ENCODE measurements around the gene EDC4. TPM values are rescaled to one million over a fixed set of nuclear protein-coding genes. Genes with fewer than 3 reads are reported as not detected.
"Not testable (repeated sequence)": the region's sequence is repeated elsewhere in the genome, so short reads cannot be mapped to it uniquely, and the experiment has no call there.

EDC4 gene
- total RNA-seq, 2 experiments from 2014 or later = 99.6 to 102 TPM

DNA sequence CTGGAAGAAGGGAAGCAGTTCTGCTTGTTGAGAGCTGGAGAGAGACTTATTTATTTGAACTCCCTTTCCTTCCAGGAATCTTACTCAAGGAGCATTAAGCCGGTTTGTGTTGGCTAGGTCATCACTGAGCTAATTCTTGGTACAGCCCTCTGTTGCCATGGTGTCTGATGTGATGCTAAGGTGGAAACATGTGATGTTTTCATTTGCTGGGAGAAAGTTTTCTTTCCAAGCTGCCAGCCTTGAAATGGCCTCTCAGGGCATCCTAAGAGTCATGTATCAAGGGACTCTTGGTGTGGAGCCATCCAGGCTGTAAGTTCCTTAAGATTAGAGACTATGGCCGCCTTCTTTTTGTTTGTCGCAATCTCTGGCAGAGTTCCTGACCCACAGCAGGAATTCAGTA, 24.4 kb downstream of the EDC4 start:
- H3K36me3 Mint-ChIP-seq = no peaks in the 10 kb centered on the region
- DNase-seq = no peak
- H3K4me3 Mint-ChIP-seq = no peak overlapping the region
- no peak overlapping the region for H3K27ac Mint-ChIP-seq
- H3K9me3 Mint-ChIP-seq = no peaks in the 10 kb centered on the region
- H3K27me3 Mint-ChIP-seq = no peaks in the 10 kb centered on the region
- H3K4me1 Mint-ChIP-seq = peaks cover 24% of the 10 kb centered on the region

DNA sequence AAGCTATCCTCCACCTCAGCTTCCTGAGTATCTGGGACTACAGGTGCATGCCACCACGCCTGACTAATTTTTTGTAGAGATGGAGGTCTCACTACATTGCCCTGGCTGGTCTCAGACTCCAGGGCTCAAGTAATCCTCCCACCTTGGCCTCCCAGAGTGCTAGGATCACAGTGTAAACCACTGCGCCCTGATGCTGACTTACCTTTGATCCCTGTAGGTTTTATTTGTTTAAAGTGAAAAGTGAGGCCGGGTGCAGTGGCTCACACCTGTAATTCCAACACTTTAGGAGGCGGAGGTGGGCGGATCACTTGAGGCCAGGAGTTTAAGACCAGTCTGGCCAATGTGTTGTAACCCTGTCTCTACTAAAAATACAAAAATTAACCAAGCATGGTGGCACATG, 28.9 kb downstream of the EDC4 start:
- no peak for DNase-seq
- H3K36me3 Mint-ChIP-seq = peaks cover 6% of the 10 kb centered on the region
- H3K9me3 Mint-ChIP-seq = no peaks in the 10 kb centered on the region
- no peaks in the 10 kb centered on the region for H3K27me3 Mint-ChIP-seq
- no peak overlapping the region for H3K4me3 Mint-ChIP-seq
- peaks cover 7% of the 10 kb centered on the region for H3K4me1 Mint-ChIP-seq
- H3K27ac Mint-ChIP-seq = no peak overlapping the region

DNA sequence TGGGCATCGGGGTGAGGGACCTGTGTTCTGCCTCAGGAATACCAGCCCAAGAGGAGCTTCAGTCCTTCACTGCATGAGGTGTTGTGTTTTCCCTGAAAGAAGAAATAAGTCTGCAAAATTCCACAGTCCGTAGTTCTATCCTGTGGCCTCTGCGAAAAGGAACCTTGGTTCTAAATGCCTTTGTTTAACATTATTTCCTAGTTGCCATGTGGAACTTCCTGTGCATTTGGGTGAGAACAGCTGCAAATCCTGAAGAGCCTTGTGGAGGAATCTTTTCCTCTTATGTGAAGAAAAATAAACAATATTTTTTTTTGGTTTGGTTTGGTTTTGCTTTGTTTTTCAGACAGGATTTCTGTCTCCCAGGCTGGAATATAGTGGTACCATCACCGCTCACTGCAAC, 30.0 kb downstream of the EDC4 start:
- no peak for DNase-seq
- Mint-ChIP-seq H3K27me3 (no peaks in the 10 kb centered on the region), H3K4me1 (peaks cover 11% of the 10 kb centered on the region), H3K27ac (no peak overlapping the region), H3K4me3 (no peak overlapping the region), H3K9me3 (no peaks in the 10 kb centered on the region), H3K36me3 (peaks cover 6% of the 10 kb centered on the region)

DNA sequence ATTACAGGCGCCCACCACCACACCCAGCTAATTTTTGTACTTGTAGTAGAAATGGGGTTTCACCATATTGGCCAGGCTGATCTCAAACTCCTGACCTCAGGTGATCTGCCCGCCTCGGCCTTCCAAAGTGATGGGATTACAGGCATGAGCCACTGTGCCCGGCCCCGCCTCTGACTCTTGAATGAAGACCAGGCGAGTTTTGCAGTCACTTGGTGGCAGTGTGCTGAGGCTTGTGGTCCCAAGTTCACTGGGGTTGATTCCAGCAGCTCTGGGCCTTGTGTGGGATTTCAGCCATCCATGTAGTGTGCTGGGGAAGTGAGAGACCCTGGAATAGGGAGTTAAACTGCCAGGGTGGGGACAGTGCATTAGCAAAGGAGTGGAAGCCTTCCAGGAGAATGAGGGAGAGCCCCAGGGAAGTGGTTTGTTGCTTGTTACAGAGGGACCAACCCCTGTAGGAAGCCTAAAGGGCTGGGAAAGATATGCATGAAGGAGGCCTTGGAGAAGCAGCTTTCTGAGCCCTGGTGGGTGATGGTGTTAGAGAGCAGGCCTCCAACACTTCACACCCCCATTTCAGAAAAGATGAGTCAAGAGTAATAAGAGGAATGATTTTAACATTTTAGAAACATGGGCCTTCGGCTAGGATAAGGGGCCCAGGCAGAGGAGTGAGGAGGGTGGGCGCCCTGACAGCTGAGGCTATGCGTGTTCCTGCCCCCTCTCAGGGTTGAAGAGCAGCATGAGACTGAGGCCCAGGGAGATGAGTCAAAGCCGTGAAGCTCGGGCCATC, 34.7 kb downstream of the EDC4 start:
- Mint-ChIP-seq H3K4me3 (no peak overlapping the region), H3K27ac (no peak overlapping the region), H3K9me3 (no peaks in the 10 kb centered on the region), H3K4me1 (peaks cover 13% of the 10 kb centered on the region), H3K36me3 (peaks cover 8% of the 10 kb centered on the region), H3K27me3 (no peaks in the 10 kb centered on the region)
- DNase-seq = no peak

DNA sequence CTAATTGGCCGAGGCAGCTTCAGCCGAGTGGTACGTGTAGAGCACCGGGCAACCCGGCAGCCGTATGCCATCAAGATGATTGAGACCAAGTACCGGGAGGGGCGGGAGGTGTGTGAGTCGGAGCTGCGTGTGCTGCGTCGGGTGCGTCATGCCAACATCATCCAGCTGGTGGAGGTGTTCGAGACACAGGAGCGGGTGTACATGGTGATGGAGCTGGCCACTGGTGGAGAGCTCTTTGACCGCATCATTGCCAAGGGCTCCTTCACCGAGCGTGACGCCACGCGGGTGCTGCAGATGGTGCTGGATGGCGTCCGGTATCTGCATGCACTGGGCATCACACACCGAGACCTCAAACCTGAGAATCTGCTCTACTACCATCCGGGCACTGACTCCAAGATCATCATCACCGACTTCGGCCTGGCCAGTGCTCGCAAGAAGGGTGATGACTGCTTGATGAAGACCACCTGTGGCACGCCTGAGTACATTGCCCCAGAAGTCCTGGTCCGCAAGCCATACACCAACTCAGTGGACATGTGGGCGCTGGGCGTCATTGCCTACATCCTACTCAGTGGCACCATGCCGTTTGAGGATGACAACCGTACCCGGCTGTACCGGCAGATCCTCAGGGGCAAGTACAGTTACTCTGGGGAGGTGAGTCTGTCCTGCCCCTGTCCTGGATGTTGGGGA, 36.3 kb downstream of the EDC4 start:
- Mint-ChIP-seq H3K4me1 (peaks cover 11% of the 10 kb centered on the region), H3K27me3 (no peaks in the 10 kb centered on the region), H3K9me3 (no peaks in the 10 kb centered on the region), H3K27ac (no peak overlapping the region), H3K36me3 (peaks cover 5% of the 10 kb centered on the region), H3K4me3 (no peak overlapping the region)
- DNase-seq = no peak

DNA sequence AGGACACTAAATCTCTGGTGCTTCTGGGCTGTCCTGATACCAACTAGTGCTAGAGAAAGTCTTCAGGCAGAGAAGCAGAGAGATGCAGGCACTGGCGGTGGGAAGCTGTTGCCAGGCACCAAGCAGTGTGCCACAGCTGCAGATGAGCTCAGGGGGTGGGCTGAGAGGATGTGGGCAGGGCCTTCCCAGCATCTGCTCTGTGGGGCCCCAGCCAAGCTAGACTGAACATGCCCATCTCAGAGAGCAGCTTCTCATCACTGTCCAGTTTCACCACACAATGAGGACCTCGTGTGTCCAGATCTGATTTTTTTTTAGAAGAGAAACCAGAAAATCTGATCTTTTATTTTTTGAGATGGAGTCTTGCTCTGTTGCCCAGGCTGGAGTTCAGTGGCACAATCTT, 37.3 kb downstream of the EDC4 start:
- DNase-seq = peak; percentile 25
- H3K4me3 Mint-ChIP-seq = no peak overlapping the region
- H3K4me1 Mint-ChIP-seq = peaks cover 13% of the 10 kb centered on the region
- no peaks in the 10 kb centered on the region for H3K27me3 Mint-ChIP-seq
- H3K36me3 Mint-ChIP-seq = peaks cover 4% of the 10 kb centered on the region
- no peak overlapping the region for H3K27ac Mint-ChIP-seq
- no peaks in the 10 kb centered on the region for H3K9me3 Mint-ChIP-seq

DNA sequence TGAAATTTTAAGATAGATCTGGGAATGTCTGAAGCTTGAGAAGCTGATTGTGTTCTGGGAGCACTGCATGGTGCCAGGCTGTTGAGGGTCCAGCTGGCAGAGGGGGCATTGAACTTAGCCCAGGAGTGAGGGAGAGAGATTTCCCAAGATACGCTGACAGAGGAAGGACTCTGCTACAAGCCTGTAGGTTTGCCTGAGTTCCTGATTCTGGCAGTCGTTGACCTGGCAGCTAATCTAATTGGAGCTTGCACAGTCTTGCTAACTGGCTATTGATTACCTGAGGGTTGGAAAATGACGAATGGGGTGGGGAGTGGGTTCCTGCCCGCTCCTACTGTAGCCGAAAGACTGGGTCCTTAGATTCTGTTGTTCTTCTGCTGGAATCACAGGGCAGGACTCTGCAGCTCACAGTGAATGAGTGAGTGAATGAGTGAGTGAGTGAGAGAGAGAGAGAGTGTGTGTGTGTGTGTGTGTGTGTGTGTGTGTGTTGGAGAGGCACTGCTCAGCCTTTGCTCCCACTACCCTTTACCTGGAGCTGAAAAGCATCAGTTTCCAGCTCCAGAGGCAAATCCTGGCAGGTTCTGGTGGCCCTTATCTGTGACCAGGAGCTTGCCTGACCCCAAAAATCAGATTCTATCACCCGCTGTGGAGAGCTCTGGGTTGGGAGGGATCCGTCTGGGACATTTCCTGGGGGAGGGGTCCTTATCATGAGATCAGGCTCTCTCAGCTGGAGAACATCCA, 42.1 kb downstream of the EDC4 start:
- no peaks in the 10 kb centered on the region for H3K27me3 Mint-ChIP-seq
- H3K36me3 Mint-ChIP-seq = peaks cover 2% of the 10 kb centered on the region
- no peak overlapping the region for H3K4me3 Mint-ChIP-seq
- H3K27ac Mint-ChIP-seq = no peak overlapping the region
- DNase-seq = no peak
- peaks cover 19% of the 10 kb centered on the region for H3K4me1 Mint-ChIP-seq
- no peaks in the 10 kb centered on the region for H3K9me3 Mint-ChIP-seq

DNA sequence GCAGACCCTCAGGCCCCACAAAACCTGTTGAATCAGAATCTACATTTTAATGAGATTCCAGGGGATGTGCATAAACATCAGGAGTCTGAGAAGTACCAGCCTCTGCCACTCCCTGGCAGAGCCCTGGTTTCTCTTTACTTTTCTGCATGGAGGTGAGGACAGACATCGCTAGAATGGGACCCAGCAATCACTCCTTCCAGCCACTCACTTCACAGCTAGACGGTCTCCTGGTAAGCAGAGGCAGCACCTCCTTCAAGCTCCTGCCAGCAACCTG, 42.6 kb downstream of the EDC4 start:
- not testable (repeated sequence) for H3K27me3 Mint-ChIP-seq, H3K27ac Mint-ChIP-seq, H3K36me3 Mint-ChIP-seq, H3K9me3 Mint-ChIP-seq, DNase-seq, H3K4me3 Mint-ChIP-seq
- H3K4me1 Mint-ChIP-seq = peaks cover 16% of the 10 kb centered on the region

DNA sequence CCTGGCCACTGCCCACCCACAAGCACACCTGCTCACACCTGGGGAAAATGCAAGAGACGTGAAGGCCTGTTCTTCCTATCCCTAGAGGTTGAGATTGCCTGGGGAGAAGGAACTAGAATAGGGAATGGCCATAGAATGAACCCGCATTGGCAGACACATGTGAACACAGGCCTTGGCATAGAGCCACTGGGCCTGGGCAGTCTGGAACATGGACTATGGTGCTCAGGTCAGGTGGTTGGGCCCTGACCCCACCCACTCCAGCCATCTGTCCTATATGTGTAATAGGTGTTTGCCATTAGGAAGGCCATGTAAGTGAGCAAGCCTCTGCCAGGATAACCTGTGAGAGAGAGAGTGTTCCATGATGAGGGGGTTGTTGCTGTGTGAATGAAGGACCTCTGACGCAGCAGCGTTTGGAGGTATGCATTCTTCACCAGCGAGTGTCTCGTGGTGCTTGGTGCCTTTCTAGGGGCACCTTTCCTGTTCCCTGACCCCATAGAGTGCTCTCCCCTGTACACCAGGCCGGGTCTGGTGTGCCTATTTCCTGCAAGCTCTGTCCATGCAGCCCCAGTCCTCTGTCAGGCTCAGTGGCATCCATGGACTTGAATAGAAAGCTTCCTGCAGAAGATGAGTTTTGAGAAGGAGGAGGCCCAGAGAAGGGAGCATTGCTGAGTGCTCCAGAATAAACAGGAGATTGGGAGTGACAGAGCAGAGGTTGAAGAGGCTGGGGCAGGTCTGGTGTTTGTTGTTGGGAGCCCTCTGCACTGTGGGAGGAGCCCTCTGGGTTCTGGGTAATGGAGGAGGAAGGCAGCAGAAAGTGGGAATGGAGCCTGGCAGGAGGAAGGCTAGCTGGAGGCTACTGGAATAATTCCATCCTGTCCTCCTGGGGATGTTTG, 43.2 kb downstream of the EDC4 start:
- no peak overlapping the region for H3K27ac Mint-ChIP-seq
- no peak overlapping the region for H3K4me3 Mint-ChIP-seq
- peaks cover 16% of the 10 kb centered on the region for H3K4me1 Mint-ChIP-seq
- H3K27me3 Mint-ChIP-seq = no peaks in the 10 kb centered on the region
- no peak for DNase-seq
- H3K36me3 Mint-ChIP-seq = peaks cover 2% of the 10 kb centered on the region
- no peaks in the 10 kb centered on the region for H3K9me3 Mint-ChIP-seq

DNA sequence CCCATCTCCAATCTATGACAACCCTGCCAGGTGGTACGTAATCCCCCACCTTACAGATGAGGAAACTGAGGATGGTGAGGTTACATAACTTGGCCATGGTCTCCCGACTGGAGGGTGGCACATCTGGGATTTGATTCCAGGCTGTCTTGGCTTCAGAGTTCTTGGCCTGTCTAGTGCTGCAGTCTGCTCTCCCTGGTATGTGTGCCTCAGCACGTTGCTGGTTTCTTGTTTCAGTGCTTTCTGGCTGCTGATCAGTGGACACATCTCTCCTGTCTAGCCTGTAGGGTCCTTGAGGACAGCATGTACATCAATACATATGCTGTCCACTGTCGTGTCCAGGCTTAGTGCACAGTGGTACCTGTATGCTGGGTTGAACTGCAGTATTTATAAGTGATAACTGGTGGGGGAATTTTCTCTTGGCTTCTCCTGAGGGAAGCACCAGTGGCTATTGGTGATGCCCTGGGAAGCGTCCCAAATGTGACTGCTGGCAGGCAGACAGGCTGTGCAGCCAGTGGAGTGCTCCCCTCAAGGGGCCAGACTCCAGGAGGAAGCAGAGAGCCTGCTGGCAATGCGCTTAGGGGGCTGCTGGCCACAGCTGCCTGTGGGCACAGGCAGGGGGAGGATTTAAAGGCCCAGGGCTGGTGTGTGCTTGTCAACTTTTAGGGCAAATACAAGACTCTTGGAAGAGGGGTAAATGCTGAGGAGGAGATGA, 44.4 kb downstream of the EDC4 start:
- Mint-ChIP-seq H3K9me3 (no peaks in the 10 kb centered on the region), H3K27me3 (no peaks in the 10 kb centered on the region), H3K36me3 (peaks cover 2% of the 10 kb centered on the region), H3K4me3 (no peak overlapping the region), H3K4me1 (peaks cover 23% of the 10 kb centered on the region), H3K27ac (peak overlapping the region; percentile 85)
- no peak for DNase-seq

DNA sequence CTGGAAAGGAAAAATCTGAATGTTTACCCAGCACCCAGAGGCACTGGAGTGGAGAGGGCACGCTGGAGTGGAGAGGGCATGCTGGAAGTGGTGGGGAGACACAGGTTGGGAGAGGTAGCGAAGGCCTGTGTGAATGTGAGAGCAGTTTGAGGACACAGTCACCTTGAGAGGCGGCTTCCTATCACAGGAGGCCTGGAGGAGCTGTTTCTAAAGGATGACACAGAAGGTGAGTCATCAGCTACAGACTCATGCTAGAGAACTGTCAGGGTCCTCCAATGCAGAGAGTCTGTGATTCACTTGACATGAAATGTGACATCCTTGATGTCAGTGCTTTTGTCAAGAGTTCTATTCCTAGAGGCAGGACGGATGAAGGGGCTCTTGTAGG, 45.0 kb downstream of the EDC4 start:
- Mint-ChIP-seq H3K36me3 (peaks cover 2% of the 10 kb centered on the region), H3K27me3 (no peaks in the 10 kb centered on the region), H3K4me3 (no peak overlapping the region), H3K4me1 (peaks cover 26% of the 10 kb centered on the region), H3K27ac (peak overlapping the region; percentile 85), H3K9me3 (no peaks in the 10 kb centered on the region)
- DNase-seq = peak; percentile 51

DNA sequence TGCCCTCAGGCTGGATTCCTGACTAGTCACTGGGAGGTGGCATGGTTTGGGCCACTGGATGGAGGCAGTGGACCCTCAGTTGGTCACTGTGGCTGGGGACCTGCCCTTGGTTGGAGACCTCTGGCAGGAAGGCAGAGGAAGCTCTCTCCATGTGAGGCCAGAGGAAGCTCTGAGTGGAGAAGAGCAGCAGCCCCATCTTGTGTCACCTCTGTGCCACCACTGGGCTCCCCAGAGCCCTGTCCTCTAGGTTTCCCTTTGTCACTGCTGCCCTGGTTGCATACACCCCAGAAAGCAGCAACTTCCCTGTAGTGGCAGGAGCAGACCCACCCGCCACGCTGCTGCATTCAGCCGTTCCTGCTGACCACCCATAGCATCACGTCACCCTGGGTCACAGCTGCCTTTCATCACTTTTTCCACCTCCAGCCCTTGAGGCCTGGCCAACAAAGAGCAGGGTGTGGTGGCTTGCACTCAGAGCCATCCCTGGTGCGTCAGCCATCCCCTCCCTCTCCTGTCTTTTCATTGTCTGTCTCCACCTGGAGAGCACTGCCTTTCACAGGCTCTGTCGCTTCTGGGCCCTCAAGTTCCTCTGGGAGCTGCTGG, 46.9 kb downstream of the EDC4 start:
- H3K4me3 Mint-ChIP-seq = no peak overlapping the region
- peaks cover 28% of the 10 kb centered on the region for H3K4me1 Mint-ChIP-seq
- H3K27me3 Mint-ChIP-seq = no peaks in the 10 kb centered on the region
- DNase-seq = no peak
- no peaks in the 10 kb centered on the region for H3K9me3 Mint-ChIP-seq
- peaks cover 2% of the 10 kb centered on the region for H3K36me3 Mint-ChIP-seq
- H3K27ac Mint-ChIP-seq = no peak overlapping the region

DNA sequence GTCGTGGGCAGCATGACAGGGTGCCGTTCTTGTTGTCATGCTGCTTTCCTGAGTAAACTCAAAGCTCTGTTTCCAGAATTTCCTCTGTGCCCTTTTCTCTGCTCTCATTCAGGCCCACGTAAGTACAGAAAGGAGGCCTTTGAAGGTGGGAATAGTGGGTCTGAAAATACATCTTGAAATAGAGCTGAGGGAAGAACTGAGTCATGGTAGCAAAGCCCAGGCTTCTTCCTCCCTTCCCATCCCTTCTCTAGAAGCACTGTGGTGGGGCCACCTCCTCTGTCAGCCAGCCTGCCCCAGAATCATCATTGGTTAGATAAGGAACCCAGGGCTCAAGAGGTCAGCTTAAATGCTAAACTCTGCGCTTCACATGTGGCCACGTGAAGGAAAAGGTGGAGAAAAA, 49.4 kb downstream of the EDC4 start:
- H3K36me3 Mint-ChIP-seq = no peaks in the 10 kb centered on the region
- no peak for DNase-seq
- peak overlapping the region; percentile 32 for H3K27ac Mint-ChIP-seq
- no peaks in the 10 kb centered on the region for H3K27me3 Mint-ChIP-seq
- peaks cover 25% of the 10 kb centered on the region for H3K4me1 Mint-ChIP-seq
- H3K4me3 Mint-ChIP-seq = no peak overlapping the region
- no peaks in the 10 kb centered on the region for H3K9me3 Mint-ChIP-seq

DNA sequence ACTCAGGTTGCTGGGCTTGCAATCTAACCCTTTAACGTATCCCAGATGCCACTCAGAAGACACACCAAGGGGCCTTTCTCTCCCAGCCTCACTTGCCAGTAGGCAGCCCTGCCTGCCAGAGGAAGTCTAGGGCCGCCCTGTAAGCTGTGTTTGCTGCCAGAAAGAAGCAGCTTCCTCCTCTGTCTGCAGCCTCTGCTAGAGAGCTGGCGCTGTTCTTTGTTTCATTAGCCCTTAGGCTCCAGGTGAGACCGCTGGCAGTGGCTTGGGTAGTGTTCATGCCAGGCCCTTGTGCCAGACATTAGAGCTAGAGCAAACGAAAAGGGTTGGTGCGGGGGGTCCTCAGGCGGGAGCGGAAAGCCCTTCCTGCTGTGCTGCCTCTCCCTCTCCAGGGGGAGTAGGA, 49.9 kb downstream of the EDC4 start:
- Mint-ChIP-seq H3K4me3 (no peak overlapping the region), H3K36me3 (no peaks in the 10 kb centered on the region), H3K27me3 (no peaks in the 10 kb centered on the region), H3K9me3 (no peaks in the 10 kb centered on the region), H3K27ac (no peak overlapping the region), H3K4me1 (peaks cover 19% of the 10 kb centered on the region)
- no peak for DNase-seq
